GM19193 (cell line): ENCODE results near the gene ANKRD30B.

ENCODE experiments used
- POLR2A ChIP-seq: IDR thresholded peaks from 4 replicates; pipeline ENCODE4 v1.6.1; 2011; ENCODE audit not compliant: insufficient read depth, insufficient read length; ENCODE audit errors: extremely low read depth

ANKRD30B gene

GRCh38 chr18:14747513-14748474 lies at the start of gene ANKRD30B:
ANKRD30B (plus strand) TSS chr18:14748172; CDS start chr18:14748420, 248 bp downstream.
- TF ChIP-seq POLR2A = no peak

- no peak for TF ChIP-seq POLR2A
Measured at GRCh38 chr18:14746897-14747296, 1.1 kb upstream of the ANKRD30B start.

- no peak for TF ChIP-seq POLR2A
Measured at GRCh38 chr18:14748496-14748895, 524 bp downstream of the ANKRD30B start.

DNA sequence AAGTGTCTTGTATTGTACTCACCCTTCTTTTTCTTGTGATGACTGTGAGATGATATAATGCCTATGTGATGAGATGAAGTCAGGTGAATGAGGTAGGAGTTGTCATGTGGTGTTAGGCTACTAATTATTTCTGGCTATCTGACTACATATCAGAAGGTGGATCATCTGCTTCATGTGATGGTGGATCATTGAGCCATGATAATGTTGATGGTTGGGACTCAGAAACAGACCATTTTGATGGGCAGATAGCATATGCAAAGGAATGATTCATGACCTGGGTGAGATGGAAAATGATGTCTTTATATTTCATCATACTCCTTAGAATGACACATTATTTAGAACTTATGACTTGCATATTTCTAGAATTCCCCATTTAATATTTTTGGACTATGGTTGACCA lies 19.5 kb downstream of the ANKRD30B start:
- no peak for TF ChIP-seq POLR2A

GRCh38 chr18:14768241-14768640 lies 20.3 kb downstream of the ANKRD30B start:
- no peak for TF ChIP-seq POLR2A

GRCh38 chr18:14769381-14769780 lies 21.4 kb downstream of the ANKRD30B start:
- TF ChIP-seq POLR2A = no peak

DNA sequence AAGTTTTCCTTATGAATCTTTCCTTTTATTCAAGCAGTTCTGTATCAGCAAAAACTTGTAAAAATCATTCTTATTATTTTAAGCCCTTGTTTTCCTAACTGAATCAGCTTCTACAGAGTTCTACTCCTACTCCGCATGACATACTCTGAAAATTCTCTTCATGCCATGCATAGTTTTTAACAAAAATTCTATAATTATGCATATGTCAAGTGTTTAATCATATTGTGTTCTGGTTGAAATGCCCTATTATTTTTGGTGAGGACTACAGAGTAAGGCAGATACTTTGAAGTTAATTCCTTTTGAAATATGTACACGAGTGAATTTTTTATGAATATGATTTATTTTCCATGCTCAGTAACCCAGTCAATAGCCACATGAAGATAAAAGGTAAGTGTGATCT lies 28.8 kb downstream of the ANKRD30B start:
- TF ChIP-seq POLR2A = no peak

GRCh38 chr18:14781671-14782070 lies 33.7 kb downstream of the ANKRD30B start:
- no peak for TF ChIP-seq POLR2A

- no peak for TF ChIP-seq POLR2A
Measured at GRCh38 chr18:14784133-14784532, 36.2 kb downstream of the ANKRD30B start.

GRCh38 chr18:14900435-14900834 lies 152.5 kb downstream of the ANKRD30B start:
- no peak for TF ChIP-seq POLR2A
